ENCODE data around the gene SH2D6.

Gene SH2D6

GRCh38 chr2:85399183-85399455 lies 19.4 kb upstream of the SH2D6 start:
- H3K9ac ChIP-seq (ENCODE audit: low read length): no peak overlapping the region
- no peak overlapping the region for H3K56ac ChIP-seq (ENCODE audit: low read length)
- no peak overlapping the region for H2BK5ac ChIP-seq (ENCODE audit: low read length)
- no CpG with 5 or more reads among the region's 8 CpGs for WGBS (ENCODE audit: extremely low coverage, insufficient coverage, low lambda C conversion rate)
- H2BK120ac ChIP-seq (ENCODE audit: low read depth, low read length): no peak overlapping the region
- H2BK15ac ChIP-seq (replicated peaks; ENCODE audit: low read depth): no peak overlapping the region
- H3K4me2 ChIP-seq (ENCODE audit: low read length): no peak overlapping the region
- H4K5ac ChIP-seq (ENCODE audit: low read length): no peak overlapping the region
- no peaks in the 10 kb centered on the region for H3K27me3 ChIP-seq (ENCODE audit: insufficient read depth, low read length, poor library complexity)
- no peak overlapping the region for H3K4me3 ChIP-seq (ENCODE audit: low read length)
- no peak overlapping the region for H4K8ac ChIP-seq (ENCODE audit: low read depth, low read length)
- H3K18ac ChIP-seq (ENCODE audit: low read length): no peak overlapping the region
- H3K4ac ChIP-seq (ENCODE audit: low read depth, low read length): no peak overlapping the region
- H3K79me1 ChIP-seq (ENCODE audit: low read length): no peaks in the 10 kb centered on the region
- H3K36me3 ChIP-seq (ENCODE audit: control insufficient read depth, insufficient read depth, low read length): no peaks in the 10 kb centered on the region
- no peaks in the 10 kb centered on the region for H3K79me2 ChIP-seq (ENCODE audit: control insufficient read depth, insufficient read depth, low read length)
- no peak for DNase-seq
- no peak overlapping the region for H3K23ac ChIP-seq (ENCODE audit: low read length)
- H2AK5ac ChIP-seq (ENCODE audit: low read length): no peak overlapping the region
- no peak overlapping the region for H3K27ac ChIP-seq (ENCODE audit: low read depth, low read length)
- H3K4me1 ChIP-seq (ENCODE audit: control insufficient read depth, low read depth, low read length): no peaks in the 10 kb centered on the region

GRCh38 chr2:85400023-85400422 lies 18.5 kb upstream of the SH2D6 start:
- Histone ChIP-seq H3K9ac (ENCODE audit: low read length) (no peak overlapping the region), H4K8ac (ENCODE audit: low read depth, low read length) (no peak overlapping the region), H4K5ac (ENCODE audit: low read length) (no peak overlapping the region), H2BK5ac (ENCODE audit: low read length) (no peak overlapping the region), H3K79me2 (ENCODE audit: control insufficient read depth, insufficient read depth, low read length) (no peaks in the 10 kb centered on the region), H3K4me2 (ENCODE audit: low read length) (no peak overlapping the region), H3K4me3 (ENCODE audit: low read length) (no peak overlapping the region), H2AK5ac (ENCODE audit: low read length) (no peak overlapping the region), H2BK120ac (ENCODE audit: low read depth, low read length) (no peak overlapping the region), H3K18ac (ENCODE audit: low read length) (no peak overlapping the region), H3K79me1 (ENCODE audit: low read length) (no peaks in the 10 kb centered on the region), H3K23ac (ENCODE audit: low read length) (no peak overlapping the region), H3K27me3 (ENCODE audit: insufficient read depth, low read length, poor library complexity) (no peaks in the 10 kb centered on the region), H2BK15ac (replicated peaks; ENCODE audit: low read depth) (no peak overlapping the region), H3K36me3 (ENCODE audit: control insufficient read depth, insufficient read depth, low read length) (no peaks in the 10 kb centered on the region), H3K4me1 (ENCODE audit: control insufficient read depth, low read depth, low read length) (no peaks in the 10 kb centered on the region), H3K4ac (ENCODE audit: low read depth, low read length) (no peak overlapping the region), H3K27ac (ENCODE audit: low read depth, low read length) (no peak overlapping the region), H3K56ac (ENCODE audit: low read length) (no peak overlapping the region)
- no CpG with 5 or more reads among the region's 8 CpGs for WGBS (ENCODE audit: extremely low coverage, insufficient coverage, low lambda C conversion rate)
- DNase-seq: no peak

GRCh38 chr2:85400541-85401463 lies 17.7 kb upstream of the SH2D6 start:
- Histone ChIP-seq H3K79me2 (ENCODE audit: control insufficient read depth, insufficient read depth, low read length) (no peaks in the 10 kb centered on the region), H2BK5ac (ENCODE audit: low read length) (no peak overlapping the region), H3K27ac (ENCODE audit: low read depth, low read length) (no peak overlapping the region), H3K9ac (ENCODE audit: low read length) (no peak overlapping the region), H3K4me2 (ENCODE audit: low read length) (no peak overlapping the region), H3K36me3 (ENCODE audit: control insufficient read depth, insufficient read depth, low read length) (no peaks in the 10 kb centered on the region), H4K5ac (ENCODE audit: low read length) (no peak overlapping the region), H3K18ac (ENCODE audit: low read length) (no peak overlapping the region), H3K4ac (ENCODE audit: low read depth, low read length) (no peak overlapping the region), H3K4me1 (ENCODE audit: control insufficient read depth, low read depth, low read length) (no peaks in the 10 kb centered on the region), H4K8ac (ENCODE audit: low read depth, low read length) (no peak overlapping the region), H2BK120ac (ENCODE audit: low read depth, low read length) (no peak overlapping the region), H3K4me3 (ENCODE audit: low read length) (no peak overlapping the region), H2AK5ac (ENCODE audit: low read length) (no peak overlapping the region), H3K23ac (ENCODE audit: low read length) (no peak overlapping the region), H2BK15ac (replicated peaks; ENCODE audit: low read depth) (no peak overlapping the region), H3K27me3 (ENCODE audit: insufficient read depth, low read length, poor library complexity) (no peaks in the 10 kb centered on the region), H3K56ac (ENCODE audit: low read length) (no peak overlapping the region), H3K79me1 (ENCODE audit: low read length) (no peaks in the 10 kb centered on the region)
- DNase-seq: no peak
- WGBS (ENCODE audit: extremely low coverage, insufficient coverage, low lambda C conversion rate): no CpG with 5 or more reads among the region's 14 CpGs

GRCh38 chr2:85401464-85401805 lies 17.1 kb upstream of the SH2D6 start:
- Histone ChIP-seq H3K56ac (ENCODE audit: low read length) (no peak overlapping the region), H3K4me1 (ENCODE audit: control insufficient read depth, low read depth, low read length) (no peaks in the 10 kb centered on the region), H2BK15ac (replicated peaks; ENCODE audit: low read depth) (no peak overlapping the region), H3K4me2 (ENCODE audit: low read length) (no peak overlapping the region), H3K79me2 (ENCODE audit: control insufficient read depth, insufficient read depth, low read length) (no peaks in the 10 kb centered on the region), H2BK120ac (ENCODE audit: low read depth, low read length) (no peak overlapping the region), H2AK5ac (ENCODE audit: low read length) (no peak overlapping the region), H3K4me3 (ENCODE audit: low read length) (no peak overlapping the region), H3K18ac (ENCODE audit: low read length) (no peak overlapping the region), H3K36me3 (ENCODE audit: control insufficient read depth, insufficient read depth, low read length) (no peaks in the 10 kb centered on the region), H3K79me1 (ENCODE audit: low read length) (no peaks in the 10 kb centered on the region), H4K8ac (ENCODE audit: low read depth, low read length) (no peak overlapping the region), H3K27ac (ENCODE audit: low read depth, low read length) (no peak overlapping the region), H3K23ac (ENCODE audit: low read length) (no peak overlapping the region), H4K5ac (ENCODE audit: low read length) (no peak overlapping the region), H3K9ac (ENCODE audit: low read length) (no peak overlapping the region), H3K4ac (ENCODE audit: low read depth, low read length) (no peak overlapping the region), H2BK5ac (ENCODE audit: low read length) (no peak overlapping the region), H3K27me3 (ENCODE audit: insufficient read depth, low read length, poor library complexity) (no peaks in the 10 kb centered on the region)
- no peak for DNase-seq
- no CpG with 5 or more reads among the region's 7 CpGs for WGBS (ENCODE audit: extremely low coverage, insufficient coverage, low lambda C conversion rate)

- H2AK5ac ChIP-seq (ENCODE audit: low read length): no peak overlapping the region
- H3K4me3 ChIP-seq (ENCODE audit: low read length): no peak overlapping the region
- no peak overlapping the region for H3K27ac ChIP-seq (ENCODE audit: low read depth, low read length)
- H4K5ac ChIP-seq (ENCODE audit: low read length): no peak overlapping the region
- no peak overlapping the region for H4K8ac ChIP-seq (ENCODE audit: low read depth, low read length)
- no peak overlapping the region for H3K18ac ChIP-seq (ENCODE audit: low read length)
- no peak overlapping the region for H3K56ac ChIP-seq (ENCODE audit: low read length)
- no peak overlapping the region for H3K9ac ChIP-seq (ENCODE audit: low read length)
- no peaks in the 10 kb centered on the region for H3K27me3 ChIP-seq (ENCODE audit: insufficient read depth, low read length, poor library complexity)
- H3K4ac ChIP-seq (ENCODE audit: low read depth, low read length): no peak overlapping the region
- no peak overlapping the region for H2BK120ac ChIP-seq (ENCODE audit: low read depth, low read length)
- WGBS (ENCODE audit: extremely low coverage, insufficient coverage, low lambda C conversion rate): no CpG with 5 or more reads among the region's 8 CpGs
- no peak overlapping the region for H2BK5ac ChIP-seq (ENCODE audit: low read length)
- no peak overlapping the region for H3K23ac ChIP-seq (ENCODE audit: low read length)
- no peak overlapping the region for H3K4me2 ChIP-seq (ENCODE audit: low read length)
- H3K79me1 ChIP-seq (ENCODE audit: low read length): no peaks in the 10 kb centered on the region
- H2BK15ac ChIP-seq (replicated peaks; ENCODE audit: low read depth): no peak overlapping the region
- DNase-seq: no peak
- H3K4me1 ChIP-seq (ENCODE audit: control insufficient read depth, low read depth, low read length): no peaks in the 10 kb centered on the region
- no peaks in the 10 kb centered on the region for H3K79me2 ChIP-seq (ENCODE audit: control insufficient read depth, insufficient read depth, low read length)
- no peaks in the 10 kb centered on the region for H3K36me3 ChIP-seq (ENCODE audit: control insufficient read depth, insufficient read depth, low read length)
These were observed 16.7 kb upstream of the SH2D6 start for GRCh38 chr2:85401844-85402243.

All from mesendoderm (in vitro differentiated cells).